ENCODE data around the gene CMSS1.
A peak's percentile ranks its signal among the peaks of the same experiment; 100 is the strongest.

Gene CMSS1

DNA sequence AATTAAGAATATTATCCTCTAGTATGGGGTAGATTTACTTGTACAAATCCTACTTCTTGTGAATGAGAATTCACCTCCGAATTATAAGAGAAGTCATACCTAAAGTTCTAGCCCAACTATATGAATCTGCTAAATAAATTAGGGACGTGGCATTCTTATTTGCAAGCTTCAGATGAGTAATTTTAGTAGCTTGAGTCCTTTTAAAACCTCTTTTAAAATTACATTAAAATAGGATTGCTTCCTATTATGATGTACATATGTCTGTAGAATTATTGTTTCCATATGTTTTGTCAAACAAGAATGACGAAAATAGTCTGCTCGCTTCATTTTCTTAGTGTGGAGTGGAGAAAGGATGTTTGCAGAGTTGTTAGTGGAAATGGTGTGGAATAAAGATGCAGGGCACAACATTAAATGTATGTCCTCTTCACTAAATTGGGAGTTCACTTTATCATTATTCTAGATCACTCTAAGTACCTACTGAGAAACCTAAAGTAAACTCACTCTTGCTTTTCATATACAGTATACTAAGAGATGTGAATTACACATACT lies 59.4 kb downstream of the CMSS1 start:
- DNase-seq: no peak

DNA sequence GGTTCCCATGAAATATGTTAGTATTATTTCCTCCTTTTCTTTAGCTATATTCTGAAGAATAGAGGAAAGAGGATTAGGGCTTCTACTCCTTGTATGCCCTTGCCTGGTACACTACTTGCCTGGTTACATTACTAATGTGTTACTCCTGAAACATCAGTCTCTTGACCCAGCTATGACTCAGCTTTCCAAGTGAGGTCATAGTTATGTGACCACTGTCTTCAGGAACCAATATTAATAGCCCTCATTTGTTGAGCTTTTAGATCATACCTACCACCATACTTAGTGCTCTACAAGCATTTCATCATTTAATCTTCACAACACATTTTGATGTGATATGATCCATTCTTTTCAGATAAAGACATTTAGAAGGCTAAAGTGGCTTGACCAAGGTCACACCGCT lies 60.3 kb downstream of the CMSS1 start:
- DNase-seq: peak; percentile 89

DNA sequence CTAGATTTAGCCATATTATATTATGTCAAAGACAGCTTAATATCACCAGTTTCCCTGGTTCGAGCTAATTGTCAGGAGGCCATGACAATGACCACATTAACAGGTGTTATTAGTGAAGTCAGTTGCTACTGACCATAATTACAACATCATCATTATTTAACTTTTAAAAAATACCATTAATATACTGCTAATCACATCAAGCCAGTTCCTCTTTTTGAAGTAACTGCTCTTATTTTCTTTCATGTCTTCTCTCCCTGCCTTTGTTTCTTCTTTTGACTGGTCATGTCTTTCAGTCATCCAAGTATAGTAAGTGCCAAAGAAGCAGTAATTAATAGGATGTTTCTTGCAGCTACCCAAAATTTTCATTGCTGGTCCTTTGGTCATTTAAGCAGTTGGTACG lies 61.6 kb downstream of the CMSS1 start:
- no peak for DNase-seq

DNA sequence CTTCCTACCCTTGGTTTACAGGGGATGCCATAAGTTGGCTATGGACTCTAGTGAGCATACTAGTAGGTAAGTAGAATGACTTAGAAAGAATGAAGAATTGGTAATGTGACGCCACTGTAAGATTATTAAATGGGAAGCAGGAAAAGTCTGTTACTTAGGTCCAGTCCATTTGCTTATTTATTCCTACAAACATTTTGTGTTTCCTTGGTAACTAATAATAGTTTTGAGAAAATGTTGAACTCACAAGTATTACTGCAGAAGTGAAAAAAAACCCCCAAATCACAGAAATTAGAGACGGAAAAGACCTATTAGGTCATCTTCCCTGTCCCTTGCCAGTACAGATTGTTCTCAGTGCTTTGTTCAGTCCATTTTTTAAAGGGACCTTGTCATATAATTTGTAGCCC lies 63.5 kb downstream of the CMSS1 start:
- peak; percentile 56 for DNase-seq

DNA sequence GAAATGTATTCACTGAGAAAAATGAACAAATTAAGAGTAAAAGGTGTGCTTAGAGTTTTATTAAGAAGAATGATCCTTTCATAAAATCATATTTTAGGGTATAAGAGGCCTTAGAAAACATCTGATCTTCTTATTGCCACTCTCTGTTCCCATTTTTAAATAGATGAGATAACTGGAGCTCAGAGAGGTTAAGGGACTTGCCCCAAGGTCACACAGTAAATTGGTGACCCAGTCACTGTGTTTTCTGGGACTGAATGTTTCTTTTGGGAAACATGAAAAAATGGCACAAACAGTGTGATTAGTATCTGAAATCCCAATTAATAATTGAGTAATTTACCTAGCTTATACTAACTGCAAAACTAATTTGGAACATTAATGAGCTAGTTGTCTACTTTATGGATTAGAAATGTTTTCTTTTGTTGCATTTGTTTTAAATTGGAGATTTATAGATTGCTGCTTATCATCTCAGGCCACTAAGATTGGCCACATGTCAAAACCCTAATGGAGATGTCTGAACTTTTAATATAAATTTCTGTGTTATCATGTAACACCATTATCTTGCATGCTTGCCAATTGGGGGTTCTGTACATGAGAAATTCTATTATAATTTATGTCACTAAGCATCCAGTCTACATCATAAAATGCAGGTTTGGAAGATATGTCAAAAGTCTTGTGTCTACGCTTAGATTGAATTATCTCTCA lies 64.9 kb downstream of the CMSS1 start:
- no peak for DNase-seq

DNA sequence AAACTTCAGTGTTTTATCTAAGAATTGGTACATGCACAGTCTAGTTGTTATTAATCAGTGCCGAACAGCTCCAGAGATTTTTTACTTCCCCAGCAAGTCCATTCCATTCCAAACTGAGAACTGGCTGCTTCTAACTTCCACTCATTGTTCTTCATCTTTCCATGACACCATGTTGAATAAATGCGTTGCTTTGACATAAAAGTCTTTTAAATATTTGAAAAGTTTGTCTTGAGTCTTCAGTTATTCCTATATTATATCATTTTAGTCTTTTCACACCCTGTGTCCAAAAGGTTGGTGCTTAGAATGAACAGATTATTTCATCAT lies 65.4 kb downstream of the CMSS1 start:
- DNase-seq: no peak

DNA sequence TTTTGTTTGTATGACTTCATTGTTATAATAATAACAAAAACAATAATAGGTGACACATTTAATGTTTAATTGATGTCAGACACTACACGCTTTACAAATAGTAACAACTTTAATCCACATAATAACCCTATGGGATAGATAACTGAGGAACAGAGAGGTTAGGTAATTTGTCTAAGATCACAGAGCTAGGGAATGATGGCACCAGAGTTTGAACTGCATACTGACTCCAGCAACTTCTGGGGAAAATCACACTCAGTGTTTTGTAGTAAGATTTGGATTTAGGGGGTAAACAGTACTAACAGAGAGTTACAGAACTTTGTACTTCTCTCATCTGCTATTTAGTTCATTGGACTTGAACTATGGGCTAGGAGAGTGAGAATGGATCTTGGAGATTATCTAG lies 66.0 kb downstream of the CMSS1 start:
- no peak for DNase-seq

DNA sequence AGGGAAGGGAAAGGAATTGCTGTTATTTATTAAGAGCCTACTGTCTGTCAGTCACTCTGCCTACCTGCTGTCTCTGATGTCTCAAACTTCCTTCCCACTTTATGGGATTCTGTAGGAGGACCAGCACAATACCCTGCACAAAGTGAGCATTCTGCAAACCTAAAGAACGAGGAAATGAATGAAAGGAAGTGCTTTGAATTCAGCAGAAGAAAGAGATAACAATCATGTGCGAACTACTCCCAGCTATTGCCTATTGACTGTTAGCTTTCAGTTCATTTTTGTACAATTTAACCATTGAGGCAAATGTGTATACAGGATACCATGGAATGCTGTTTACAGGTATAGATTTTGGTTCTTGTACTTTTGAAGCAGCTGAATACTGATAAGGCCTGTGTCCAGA lies 66.8 kb downstream of the CMSS1 start:
- no peak for DNase-seq

DNA sequence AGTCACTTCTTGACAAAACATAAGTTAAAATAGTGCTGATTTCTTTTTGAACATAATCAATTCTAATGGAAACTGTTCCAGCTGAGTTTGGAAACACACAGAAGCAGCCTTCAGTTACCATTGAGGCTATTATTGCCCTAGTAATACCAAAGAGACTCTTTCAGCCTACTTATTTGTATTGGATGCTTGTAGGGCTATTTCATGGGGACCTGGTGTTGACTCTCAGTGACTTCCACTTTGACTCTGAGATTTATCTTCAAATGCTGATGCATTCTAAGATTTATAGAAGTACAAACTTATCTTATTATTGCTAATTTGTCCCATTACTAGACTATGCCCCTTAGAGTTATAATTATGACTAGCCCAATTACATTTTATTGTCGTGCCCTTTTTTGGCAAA lies 67.4 kb downstream of the CMSS1 start:
- no peak for DNase-seq

DNA sequence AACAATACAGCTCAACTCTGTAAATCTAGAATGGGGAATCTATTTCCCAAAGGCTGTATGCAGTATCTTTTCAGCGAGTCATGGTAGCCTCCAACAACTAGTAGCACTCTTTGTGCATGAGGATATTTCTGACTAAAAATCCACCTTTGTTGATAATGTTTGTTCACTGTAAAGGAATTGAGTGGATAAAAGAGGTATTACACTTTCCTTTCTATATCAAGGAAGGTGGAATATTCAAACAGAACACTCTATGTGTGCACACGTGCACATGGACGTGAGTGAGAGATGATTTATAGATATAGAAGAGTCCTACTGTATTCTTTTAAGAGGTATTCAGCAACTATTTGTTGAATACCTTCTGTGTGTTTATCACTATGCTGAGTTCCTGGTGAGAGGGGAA lies 68.2 kb downstream of the CMSS1 start:
- DNase-seq: no peak

DNA sequence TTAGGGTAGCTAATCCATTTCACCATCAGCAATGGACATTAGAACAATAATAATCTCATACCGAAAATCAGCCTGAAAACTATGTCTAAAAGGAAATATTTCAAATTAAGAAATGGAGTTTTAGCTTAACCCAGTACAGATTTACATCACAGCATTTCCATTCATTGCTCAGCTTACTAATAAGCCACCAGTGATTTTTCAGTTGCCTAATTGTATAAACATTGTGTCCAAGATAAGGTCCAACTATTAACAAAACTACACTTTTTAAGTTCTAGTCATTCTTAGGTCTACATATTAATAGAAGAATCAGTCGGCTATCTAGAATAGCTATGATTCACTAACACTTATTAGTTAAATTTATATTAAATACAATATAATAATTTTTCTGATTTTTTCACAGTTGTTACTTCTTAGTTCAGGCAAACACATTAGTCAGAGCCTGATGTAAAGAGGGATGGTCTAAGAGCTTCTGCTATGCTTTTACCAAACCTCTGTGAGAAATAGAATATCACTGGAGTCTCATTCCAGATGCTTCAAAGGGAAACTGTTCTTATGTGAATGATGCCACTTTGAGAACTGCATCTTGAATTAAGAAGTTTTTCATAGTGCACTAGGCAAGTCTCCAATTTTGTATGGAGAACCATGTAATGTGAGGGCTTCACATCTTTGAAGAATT lies 74.1 kb downstream of the CMSS1 start:
- no peak for DNase-seq

DNA sequence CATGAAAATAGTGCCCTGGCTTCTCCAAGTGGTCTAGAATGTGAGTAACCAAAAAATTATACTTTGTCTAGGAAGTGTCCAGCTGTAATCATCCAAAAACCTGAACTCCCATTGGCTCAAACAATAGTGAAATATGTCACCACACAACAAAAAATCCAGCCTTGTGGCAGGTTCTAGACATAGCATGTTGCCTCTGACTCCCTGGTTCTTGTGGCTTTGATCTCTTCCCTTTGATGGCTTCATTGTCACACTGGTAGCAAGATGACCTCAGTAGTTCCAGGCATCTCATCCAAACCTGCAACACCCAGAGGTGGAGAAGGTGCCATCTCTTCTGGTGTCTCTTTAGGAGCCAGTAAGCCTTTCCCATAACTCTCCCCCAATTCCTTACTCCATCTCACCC lies 74.7 kb downstream of the CMSS1 start:
- no peak for DNase-seq

DNA sequence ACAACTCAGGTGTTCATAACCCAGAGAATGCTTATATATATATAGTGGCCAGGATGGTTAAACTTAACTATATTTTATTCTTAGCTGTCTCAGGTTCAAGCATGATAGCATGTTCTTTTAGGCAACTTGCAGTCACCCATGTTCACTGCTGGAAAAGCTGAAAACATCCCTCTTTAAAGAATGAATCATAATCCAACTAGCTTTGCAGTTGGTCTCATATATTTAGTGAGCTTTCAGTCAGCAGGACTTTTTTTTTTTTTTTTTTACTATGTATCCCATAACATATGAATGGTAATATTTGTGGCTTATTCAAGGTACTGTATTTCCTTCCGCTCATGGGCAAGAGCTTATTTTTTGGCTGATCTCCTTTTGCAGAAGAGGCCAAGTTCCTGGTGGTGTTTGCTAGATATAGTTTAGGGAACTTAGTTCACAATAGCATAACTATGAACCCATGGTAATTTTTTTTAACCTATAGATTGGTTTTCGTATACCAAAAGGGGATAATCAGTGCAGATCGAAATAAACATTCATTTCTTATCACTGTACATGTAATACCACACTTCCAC lies 77.6 kb downstream of the CMSS1 start:
- peak; percentile 24 for DNase-seq

DNA sequence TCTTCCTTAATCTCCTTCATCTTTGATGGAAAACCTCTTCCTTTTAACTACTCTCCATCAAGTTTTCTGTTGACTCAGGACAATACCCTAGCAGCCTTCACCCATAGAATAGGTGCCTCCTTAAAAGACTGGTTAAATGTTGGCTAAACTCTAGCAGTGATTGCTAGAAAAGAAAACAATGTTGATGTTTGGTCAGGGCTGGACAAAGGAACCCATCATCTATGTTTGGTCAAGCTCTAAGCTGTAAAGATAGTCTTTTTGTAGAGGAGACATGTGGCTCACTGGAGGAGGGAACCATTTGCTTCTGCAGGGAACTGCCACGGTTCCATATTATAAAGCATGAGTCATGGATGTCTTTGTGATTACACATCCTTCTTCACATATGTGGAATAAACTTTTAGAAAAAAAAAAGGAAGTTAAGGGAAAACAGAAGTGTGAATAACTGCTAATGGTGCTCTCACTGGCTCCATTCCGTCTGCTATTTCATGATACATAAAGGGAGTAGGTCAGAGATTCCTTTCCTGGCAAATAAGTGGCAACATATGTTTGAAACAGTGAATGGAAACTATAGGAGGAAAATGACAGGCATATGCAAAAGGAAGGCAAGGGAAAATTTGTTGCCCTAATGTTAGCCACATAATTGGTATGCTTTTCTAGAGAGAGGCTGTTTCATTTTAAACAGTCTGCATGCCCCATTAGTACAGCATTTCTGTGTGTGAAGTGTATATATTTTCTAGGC lies 78.2 kb downstream of the CMSS1 start:
- DNase-seq: peak; percentile 96

DNA sequence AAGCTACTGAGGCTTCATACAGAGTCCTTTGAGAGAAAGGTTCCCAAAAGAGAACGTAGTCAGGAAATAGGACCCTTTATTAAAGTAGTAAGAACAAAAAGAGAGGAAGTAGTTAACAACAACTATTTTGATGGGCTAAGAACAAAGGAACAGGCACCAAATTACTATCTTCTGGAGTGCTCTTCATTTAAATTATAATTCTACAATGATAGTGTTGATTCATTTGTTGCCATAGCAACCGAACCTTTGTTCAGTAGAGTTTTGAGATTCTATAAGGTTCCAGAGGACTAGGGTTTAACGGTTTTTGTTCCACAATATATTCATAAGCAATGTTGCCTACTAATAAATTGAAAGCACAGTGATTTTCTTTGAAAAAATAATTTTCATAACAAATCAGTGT lies 78.8 kb downstream of the CMSS1 start:
- DNase-seq: no peak

DNA sequence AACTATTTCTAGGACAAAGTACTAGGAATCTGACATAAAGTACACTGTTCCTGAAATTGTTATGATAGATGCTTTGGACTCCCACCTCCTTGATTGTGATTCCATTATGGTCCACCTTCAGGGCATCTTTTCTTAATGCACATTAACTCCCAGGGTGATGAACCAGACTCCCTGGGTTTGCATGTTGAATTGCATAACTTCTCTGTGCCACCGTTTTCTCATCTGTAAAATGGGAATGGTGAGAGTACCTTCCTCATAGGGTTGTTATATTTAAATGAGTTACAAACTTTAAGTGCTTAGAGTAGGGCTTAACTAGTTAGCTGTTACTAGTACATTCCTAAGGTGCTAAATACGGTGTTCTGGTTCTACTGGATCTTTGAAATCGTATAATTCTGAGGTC lies 81.9 kb downstream of the CMSS1 start:
- no peak for DNase-seq

DNA sequence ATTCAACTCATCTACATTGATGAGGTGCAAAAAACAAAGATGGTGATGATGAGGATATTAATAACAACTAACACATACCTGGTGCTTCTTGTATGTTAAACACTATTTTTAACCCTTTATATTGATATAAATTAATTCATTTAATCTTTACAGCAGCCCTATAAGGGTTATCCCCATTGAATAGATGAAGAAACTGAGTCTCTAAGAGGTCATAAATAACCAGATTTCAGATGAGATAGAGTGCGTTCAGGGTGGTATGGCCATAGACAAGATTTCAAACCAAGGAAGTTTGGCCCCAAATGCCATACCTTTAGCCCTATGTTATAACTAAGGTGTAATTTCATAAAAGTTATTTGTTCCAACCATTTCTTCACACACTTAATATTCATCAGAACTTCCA lies 82.6 kb downstream of the CMSS1 start:
- DNase-seq: no peak

DNA sequence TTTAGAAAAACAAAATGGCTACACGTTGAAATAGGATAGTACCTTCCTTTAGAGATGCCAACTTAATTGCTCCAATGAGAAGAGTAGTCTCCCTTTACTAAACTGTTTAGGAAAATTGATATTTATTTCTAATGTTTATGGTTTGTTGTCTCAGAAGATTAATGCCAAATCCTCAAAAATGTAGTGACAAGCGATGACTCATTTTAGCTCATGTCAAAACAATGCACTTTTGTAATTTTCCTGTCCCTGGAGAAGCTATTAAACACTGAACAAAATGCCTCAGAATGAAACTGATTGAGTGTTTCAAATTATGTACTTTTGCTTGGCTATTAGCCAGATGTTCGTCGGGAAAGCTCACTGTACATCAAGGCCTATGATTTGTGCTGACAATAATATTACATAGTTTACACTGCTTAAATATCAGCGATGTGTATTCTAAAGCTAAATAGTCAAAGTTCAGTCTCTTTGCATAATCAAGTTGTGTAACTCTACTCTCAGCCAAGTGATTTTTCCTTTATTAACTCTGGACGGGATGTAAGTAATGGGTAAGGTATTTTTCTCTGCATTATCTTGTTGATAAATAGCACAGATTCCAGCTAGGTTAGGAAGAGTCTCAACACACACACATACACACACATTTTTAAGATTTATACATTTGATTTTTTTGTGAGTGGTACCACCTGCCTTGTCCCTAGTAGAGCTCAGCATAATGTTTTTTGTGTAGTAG lies 83.7 kb downstream of the CMSS1 start:
- DNase-seq: peak; percentile 97

DNA sequence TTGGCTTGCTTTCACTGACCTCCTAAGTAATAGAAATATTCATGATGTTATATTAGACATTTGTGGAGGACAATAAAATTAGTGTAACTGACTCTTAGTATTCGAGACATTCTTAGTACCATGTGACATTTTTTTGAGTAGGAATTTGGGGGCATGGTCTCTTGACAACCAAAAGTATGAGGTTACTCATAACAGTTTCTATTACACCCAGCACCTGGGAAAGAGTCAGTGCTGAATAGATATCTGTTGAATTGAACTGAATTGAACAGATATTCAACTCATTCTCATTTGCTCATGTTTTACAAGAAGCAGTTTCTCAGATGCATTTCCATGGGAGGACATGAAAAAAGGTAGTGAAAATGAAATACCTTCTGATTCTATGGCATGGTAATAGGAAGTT lies 84.4 kb downstream of the CMSS1 start:
- DNase-seq: peak; percentile 51

DNA sequence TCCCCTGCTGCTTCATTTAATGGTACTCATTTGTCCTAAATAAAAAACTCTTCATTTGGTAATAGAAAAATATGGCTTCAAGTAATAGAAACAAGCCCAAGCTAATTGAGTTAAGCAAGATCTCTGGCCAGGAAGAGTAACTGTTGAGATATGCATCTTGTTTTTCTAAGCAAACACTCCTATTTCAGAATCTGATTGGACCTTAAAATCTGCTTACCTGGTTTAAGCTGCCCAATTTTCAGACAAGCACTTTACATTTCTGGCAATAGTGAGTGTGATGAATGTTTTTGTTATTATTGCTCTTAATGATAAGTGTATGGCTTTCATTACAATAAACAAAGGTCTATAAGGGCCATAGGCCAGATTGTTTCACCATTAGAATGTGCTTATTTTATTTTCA lies 86.2 kb downstream of the CMSS1 start:
- DNase-seq: no peak

DNA sequence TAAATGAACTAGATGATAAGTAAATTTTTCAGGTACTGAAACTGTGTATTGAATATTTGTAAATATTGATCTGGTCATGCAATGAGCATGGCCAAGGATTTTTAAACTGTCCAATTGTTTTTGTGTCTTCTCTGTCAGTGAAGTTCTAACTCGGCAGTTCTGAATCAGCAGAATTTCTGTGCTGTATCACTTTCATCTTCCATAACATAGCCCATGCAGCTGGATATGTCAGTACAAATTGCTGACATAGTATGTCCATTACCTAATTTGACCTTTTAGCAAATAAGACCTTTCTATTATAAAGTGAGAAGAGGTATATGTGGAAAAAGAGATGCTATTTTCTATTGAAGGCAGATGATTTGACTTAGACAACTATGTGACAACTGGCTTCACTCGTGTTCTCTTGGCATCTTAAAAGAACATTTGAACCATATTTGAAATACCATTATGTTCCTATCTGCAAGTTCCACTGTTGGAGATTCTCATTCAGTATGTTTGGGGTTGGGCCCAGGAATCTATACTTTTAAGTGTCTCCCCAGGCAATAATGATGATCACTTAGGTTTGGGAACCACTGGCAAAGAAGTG lies 90.4 kb downstream of the CMSS1 start:
- DNase-seq: no peak

DNA sequence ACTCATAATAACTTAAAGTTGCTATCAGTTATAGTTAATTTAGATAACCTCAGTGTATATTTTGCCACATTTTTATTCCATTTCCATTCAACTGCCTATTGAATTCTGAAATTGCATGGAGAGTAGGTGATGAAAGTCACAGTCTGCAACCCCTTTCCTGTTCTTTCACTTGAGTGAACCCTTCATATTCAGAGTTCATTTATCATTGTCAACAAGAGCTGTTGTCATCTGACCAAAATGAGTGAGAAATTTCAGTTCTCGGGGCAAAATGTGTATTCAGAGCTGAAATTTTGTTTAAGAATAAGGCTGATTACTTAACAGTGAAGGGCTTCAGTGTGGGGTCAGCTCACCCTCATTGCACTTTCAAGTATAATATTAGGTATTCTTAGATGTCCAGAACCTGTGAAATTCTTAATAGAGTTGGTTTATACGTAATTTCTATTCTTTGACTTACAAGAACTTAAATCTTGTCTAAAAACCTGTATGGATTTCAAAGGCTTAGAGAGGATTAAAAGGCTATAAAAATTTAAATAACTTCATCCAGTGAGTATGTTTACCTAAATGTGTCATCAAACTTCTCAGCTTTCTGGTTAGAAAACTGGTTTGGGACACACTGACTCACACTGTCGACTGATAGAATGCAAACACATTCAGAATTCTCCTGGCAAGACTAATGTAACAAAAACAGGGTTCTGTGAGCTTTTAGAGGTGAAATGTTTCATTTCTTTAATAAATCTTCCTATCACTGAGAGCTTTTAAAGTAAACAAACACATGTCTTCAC lies 92.2 kb downstream of the CMSS1 start:
- DNase-seq: no peak

Data from inflammatory macrophage treated with lipopolysaccharide for 4 hours (primary cell).